ENCODE measurements around the gene PDE7B. TPM values are rescaled to one million over a fixed set of nuclear protein-coding genes. Genes with fewer than 3 reads are reported as not detected.

Gene PDE7B
- total and polyA plus RNA-seq, 2 of the 13 experiments (the other 11 are each of a cell fraction or from before 2014, with no cell fraction given) = not detected

- TF ChIP-seq, protein P1, sequence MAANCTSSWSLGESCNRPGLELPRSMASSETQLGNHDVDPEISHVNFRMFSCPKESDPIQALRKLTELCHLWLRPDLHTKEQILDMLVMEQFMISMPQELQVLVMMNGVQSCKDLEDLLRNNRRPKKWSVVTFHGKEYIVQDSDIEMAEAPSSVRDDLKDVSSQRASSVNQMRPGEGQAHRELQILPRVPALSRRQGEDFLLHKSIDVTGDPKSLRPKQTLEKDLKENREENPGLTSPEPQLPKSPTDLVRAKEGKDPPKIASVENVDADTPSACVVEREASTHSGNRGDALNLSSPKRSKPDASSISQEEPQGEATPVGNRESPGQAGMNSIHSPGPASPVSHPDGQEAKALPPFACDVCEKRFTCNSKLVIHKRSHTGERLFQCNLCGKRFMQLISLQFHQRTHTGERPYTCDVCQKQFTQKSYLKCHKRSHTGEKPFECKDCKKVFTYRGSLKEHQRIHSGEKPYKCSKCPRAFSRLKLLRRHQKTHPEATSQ (CRISPR knock-in tag; IDR thresholded peaks at IDR 0.05; ENCODE audit: borderline replicate concordance) = no peak
- TF ChIP-seq ZKSCAN8 (CRISPR knock-in tag; IDR thresholded peaks at IDR 0.05; ENCODE audit: borderline replicate concordance) (no peak), HMGA1 (CRISPR knock-in tag; conservative IDR thresholded peaks at IDR 0.05) (no peak), GTF3A (CRISPR knock-in tag; conservative IDR thresholded peaks at IDR 0.05) (no peak), PBX2 (CRISPR knock-in tag; IDR thresholded peaks at IDR 0.05) (no peak), ZNF138 (CRISPR knock-in tag; IDR thresholded peaks at IDR 0.05; ENCODE audit: low read depth) (no peak), RBFOX2 (IDR thresholded peaks at IDR 0.05; ENCODE audit: low read depth, low read length) (no peak), KAT7 (CRISPR knock-in tag; IDR thresholded peaks at IDR 0.05; ENCODE audit: borderline replicate concordance) (no peak), ARHGAP35 (CRISPR knock-in tag; IDR thresholded peaks at IDR 0.05; ENCODE audit: borderline replicate concordance) (no peak), ZBTB8A (CRISPR knock-in tag; IDR thresholded peaks at IDR 0.05; ENCODE audit: borderline replicate concordance, low read depth) (no peak), ZNF749 (CRISPR knock-in tag; IDR thresholded peaks at IDR 0.05; ENCODE audit: borderline replicate concordance) (no peak)
- TF ChIP-seq, protein P2, sequence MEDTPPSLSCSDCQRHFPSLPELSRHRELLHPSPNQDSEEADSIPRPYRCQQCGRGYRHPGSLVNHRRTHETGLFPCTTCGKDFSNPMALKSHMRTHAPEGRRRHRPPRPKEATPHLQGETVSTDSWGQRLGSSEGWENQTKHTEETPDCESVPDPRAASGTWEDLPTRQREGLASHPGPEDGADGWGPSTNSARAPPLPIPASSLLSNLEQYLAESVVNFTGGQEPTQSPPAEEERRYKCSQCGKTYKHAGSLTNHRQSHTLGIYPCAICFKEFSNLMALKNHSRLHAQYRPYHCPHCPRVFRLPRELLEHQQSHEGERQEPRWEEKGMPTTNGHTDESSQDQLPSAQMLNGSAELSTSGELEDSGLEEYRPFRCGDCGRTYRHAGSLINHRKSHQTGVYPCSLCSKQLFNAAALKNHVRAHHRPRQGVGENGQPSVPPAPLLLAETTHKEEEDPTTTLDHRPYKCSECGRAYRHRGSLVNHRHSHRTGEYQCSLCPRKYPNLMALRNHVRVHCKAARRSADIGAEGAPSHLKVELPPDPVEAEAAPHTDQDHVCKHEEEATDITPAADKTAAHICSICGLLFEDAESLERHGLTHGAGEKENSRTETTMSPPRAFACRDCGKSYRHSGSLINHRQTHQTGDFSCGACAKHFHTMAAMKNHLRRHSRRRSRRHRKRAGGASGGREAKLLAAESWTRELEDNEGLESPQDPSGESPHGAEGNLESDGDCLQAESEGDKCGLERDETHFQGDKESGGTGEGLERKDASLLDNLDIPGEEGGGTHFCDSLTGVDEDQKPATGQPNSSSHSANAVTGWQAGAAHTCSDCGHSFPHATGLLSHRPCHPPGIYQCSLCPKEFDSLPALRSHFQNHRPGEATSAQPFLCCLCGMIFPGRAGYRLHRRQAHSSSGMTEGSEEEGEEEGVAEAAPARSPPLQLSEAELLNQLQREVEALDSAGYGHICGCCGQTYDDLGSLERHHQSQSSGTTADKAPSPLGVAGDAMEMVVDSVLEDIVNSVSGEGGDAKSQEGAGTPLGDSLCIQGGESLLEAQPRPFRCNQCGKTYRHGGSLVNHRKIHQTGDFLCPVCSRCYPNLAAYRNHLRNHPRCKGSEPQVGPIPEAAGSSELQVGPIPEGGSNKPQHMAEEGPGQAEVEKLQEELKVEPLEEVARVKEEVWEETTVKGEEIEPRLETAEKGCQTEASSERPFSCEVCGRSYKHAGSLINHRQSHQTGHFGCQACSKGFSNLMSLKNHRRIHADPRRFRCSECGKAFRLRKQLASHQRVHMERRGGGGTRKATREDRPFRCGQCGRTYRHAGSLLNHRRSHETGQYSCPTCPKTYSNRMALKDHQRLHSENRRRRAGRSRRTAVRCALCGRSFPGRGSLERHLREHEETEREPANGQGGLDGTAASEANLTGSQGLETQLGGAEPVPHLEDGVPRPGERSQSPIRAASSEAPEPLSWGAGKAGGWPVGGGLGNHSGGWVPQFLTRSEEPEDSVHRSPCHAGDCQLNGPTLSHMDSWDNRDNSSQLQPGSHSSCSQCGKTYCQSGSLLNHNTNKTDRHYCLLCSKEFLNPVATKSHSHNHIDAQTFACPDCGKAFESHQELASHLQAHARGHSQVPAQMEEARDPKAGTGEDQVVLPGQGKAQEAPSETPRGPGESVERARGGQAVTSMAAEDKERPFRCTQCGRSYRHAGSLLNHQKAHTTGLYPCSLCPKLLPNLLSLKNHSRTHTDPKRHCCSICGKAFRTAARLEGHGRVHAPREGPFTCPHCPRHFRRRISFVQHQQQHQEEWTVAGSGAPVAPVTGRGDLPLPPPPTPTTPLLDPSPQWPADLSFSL (CRISPR knock-in tag; IDR thresholded peaks at IDR 0.05) = no peak
These were observed 84.6 kb downstream of the PDE7B start (continued) for GRCh38 chr6:135935941-135936601.
